Astrocyte (in vitro differentiated cells and primary cell): Measurements from ENCODE around the gene GPR12.

Source experiments
- CTCF ChIP-seq: IDR thresholded peaks from 2 replicates; pipeline ENCODE4 v1.5.1; 2011; ENCODE audit warnings: low read depth, mild to moderate bottlenecking, inconsistent platforms, low read length, moderate library complexity; ENCODE audit not compliant: insufficient read depth
- EZH2 ChIP-seq: IDR thresholded peaks from 2 replicates; pipeline ENCODE4 v1.6.1; 2012; ENCODE audit warnings: mild to moderate bottlenecking, low read length, inconsistent platforms; ENCODE audit not compliant: insufficient read depth

GRCh38 chr13:26749285-26749684 lies 11.3 kb downstream of the GPR12 start:
- TF ChIP-seq CTCF = no peak
- no peak for TF ChIP-seq EZH2
